Stimulated activated CD4-positive, alpha-beta T cell treated with anti-CD3 and anti-CD28 coated beads, Interleukin-4, amount 100 ng/mL, for 4 hours (primary cell): ENCODE data around the gene RNFT2.
A peak's percentile ranks its signal among the peaks of the same experiment; 100 is the strongest.

Experiments used
- DNase-seq, 2 experiments: peaks; one replicate each; pipeline ENCODE4 v3.0.0-alpha.2; 2020

The RNFT2 gene

GRCh38 chr12:116737774-116738657 is at the start of gene RNFT2, which contains the start of gene SPRING1:
Gene RNFT2, plus strand, starts transcription at chr12:116738315. Its CDS starts 2,183 bp downstream, at chr12:116740498.
Gene SPRING1, minus strand, starts transcription at chr12:116738069. Its CDS starts 169 bp downstream, at chr12:116737900.
- peak; percentile 97 to 99 for DNase-seq

GRCh38 chr12:116689521-116689920 is 48.6 kb upstream of the RNFT2 start:
- no peak for DNase-seq

GRCh38 chr12:116689979-116690744 is 48.0 kb upstream of the RNFT2 start:
- DNase-seq: no peak

- DNase-seq: no peak
These were observed 46.9 kb upstream of the RNFT2 start for GRCh38 chr12:116691205-116691604.

GRCh38 chr12:116691636-116692035 is 46.5 kb upstream of the RNFT2 start:
- DNase-seq: no peak

GRCh38 chr12:116692605-116693004 is 45.5 kb upstream of the RNFT2 start:
- DNase-seq: no peak

- DNase-seq: no peak
These were observed 44.6 kb upstream of the RNFT2 start for GRCh38 chr12:116693286-116694227.

- no peak for DNase-seq
These were observed 43.3 kb upstream of the RNFT2 start for GRCh38 chr12:116694653-116695463.

GRCh38 chr12:116695464-116695725 is 42.7 kb upstream of the RNFT2 start:
- DNase-seq: no peak

GRCh38 chr12:116697305-116697704 is 40.8 kb upstream of the RNFT2 start:
- no peak for DNase-seq

GRCh38 chr12:116697716-116698115 is 40.4 kb upstream of the RNFT2 start:
- no peak for DNase-seq

- no peak for DNase-seq
These were observed 40.0 kb upstream of the RNFT2 start for GRCh38 chr12:116698116-116698515.

GRCh38 chr12:116698554-116699075 is 39.5 kb upstream of the RNFT2 start:
- DNase-seq: no peak

GRCh38 chr12:116700066-116700465 is 38.0 kb upstream of the RNFT2 start:
- no peak for DNase-seq

GRCh38 chr12:116701432-116701831 is 36.7 kb upstream of the RNFT2 start:
- DNase-seq: no peak

GRCh38 chr12:116703214-116703795 is 34.8 kb upstream of the RNFT2 start:
- DNase-seq: peak; percentile 47 to 54

GRCh38 chr12:116707751-116708150 is 30.4 kb upstream of the RNFT2 start:
- DNase-seq: no peak

- peak; percentile 22 to 43 for DNase-seq
These were observed 29.0 kb upstream of the RNFT2 start for GRCh38 chr12:116708826-116709756.

- DNase-seq: no peak
These were observed 28.3 kb upstream of the RNFT2 start for GRCh38 chr12:116709768-116710167.
